WI38 (cell line): ENCODE data around the gene PPP6R2.

ENCODE experiments used
- H3K4me3 ChIP-seq: 2 replicates; pipeline ENCODE4 v1.5.1; 2011; ENCODE audit warnings: low read depth, mild to moderate bottlenecking, control low read depth, low read length
- CTCF ChIP-seq: IDR thresholded peaks from 2 replicates; pipeline ENCODE4 v1.5.1; 2012; ENCODE audit warnings: low read depth, mild to moderate bottlenecking, control low read depth, low read length

Gene PPP6R2

GRCh38 chr22:50489363-50490243 lies 146.5 kb downstream of the PPP6R2 start:
- H3K4me3 ChIP-seq, result no peak overlapping the region
- no peak for TF ChIP-seq CTCF

GRCh38 chr22:50490531-50491308 lies 147.6 kb downstream of the PPP6R2 start:
- TF ChIP-seq CTCF, result no peak

More at GRCh38 chr22:50490531-50491308, 147.6 kb downstream of the PPP6R2 start:
- no peak overlapping the region for H3K4me3 ChIP-seq
